ACC112 (cell line): ENCODE results near the gene LTBP2.

Experiments
- H2AFZ ChIP-seq: fragments of 200-600 bp; sonication (generic); one replicate; pipeline ENCODE4 v1.6.0; 2017; ENCODE audit warnings: antibody characterized with exemption, low read length; ENCODE audit not compliant: unreplicated experiment
- H3K27ac ChIP-seq: fragments of 200-600 bp; sonication (generic); 2 replicates; pipeline ENCODE4 v1.5.1; 2014; ENCODE audit warnings: low read depth, mild to moderate bottlenecking, antibody characterized with exemption, low read length, moderate library complexity
- H3K27me3 ChIP-seq: fragments of 200-600 bp; sonication (generic); 2 replicates; pipeline ENCODE4 v1.6.1; 2014; ENCODE audit warnings: mild to moderate bottlenecking, antibody characterized with exemption, low read length, moderate library complexity, mixed read lengths; ENCODE audit not compliant: insufficient read depth
- H3K36me3 ChIP-seq: fragments of 200-600 bp; sonication (generic); 2 replicates; pipeline ENCODE4 v1.6.1; 2016; ENCODE audit warnings: mild to moderate bottlenecking, antibody characterized with exemption, low read length, moderate library complexity, mixed read lengths; ENCODE audit not compliant: insufficient read depth
- H3K4me1 ChIP-seq: fragments of 200-600 bp; sonication (generic); one replicate; pipeline ENCODE4 v1.6.1; 2016; ENCODE audit warnings: low read length, mixed read lengths; ENCODE audit not compliant: insufficient read depth, unreplicated experiment, control insufficient read depth
- H3K4me3 ChIP-seq: fragments of 200-600 bp; sonication (generic); 2 replicates; pipeline ENCODE4 v1.5.1; 2014; ENCODE audit warnings: mild to moderate bottlenecking, low read depth, low read length
- H3K79me2 ChIP-seq: fragments of 200-600 bp; sonication (generic); one replicate; pipeline ENCODE4 v1.6.0; 2016; ENCODE audit warnings: low read length; ENCODE audit not compliant: control insufficient read depth, unreplicated experiment, insufficient read depth

LTBP2 gene

GRCh38 chr14:74551431-74552371 lies 60.3 kb downstream of the LTBP2 start:
- H3K36me3 ChIP-seq, result no peaks in the 10 kb centered on the region
- H3K27ac ChIP-seq, result no peak overlapping the region
- H3K27me3 ChIP-seq, result no peaks in the 10 kb centered on the region
- no peaks in the 10 kb centered on the region for H3K79me2 ChIP-seq
- no peaks in the 10 kb centered on the region for H3K4me1 ChIP-seq
- no peak overlapping the region for H3K4me3 ChIP-seq
- no peak overlapping the region for H2AFZ ChIP-seq

- no peaks in the 10 kb centered on the region for H3K79me2 ChIP-seq
- no peaks in the 10 kb centered on the region for H3K4me1 ChIP-seq
- no peak overlapping the region for H2AFZ ChIP-seq
- H3K27ac ChIP-seq, result no peak overlapping the region
- H3K4me3 ChIP-seq, result no peak overlapping the region
- H3K36me3 ChIP-seq, result no peaks in the 10 kb centered on the region
- no peaks in the 10 kb centered on the region for H3K27me3 ChIP-seq
Measured at GRCh38 chr14:74551001-74551400, 61.0 kb downstream of the LTBP2 start.

GRCh38 chr14:74550071-74550470 lies 62.0 kb downstream of the LTBP2 start:
- H2AFZ ChIP-seq, result no peak overlapping the region
- no peaks in the 10 kb centered on the region for H3K36me3 ChIP-seq
- no peaks in the 10 kb centered on the region for H3K27me3 ChIP-seq
- H3K4me3 ChIP-seq, result no peak overlapping the region
- H3K27ac ChIP-seq, result no peak overlapping the region
- no peaks in the 10 kb centered on the region for H3K79me2 ChIP-seq
- no peaks in the 10 kb centered on the region for H3K4me1 ChIP-seq

GRCh38 chr14:74549588-74549987 lies 62.4 kb downstream of the LTBP2 start:
- no peaks in the 10 kb centered on the region for H3K36me3 ChIP-seq
- H3K4me1 ChIP-seq, result no peaks in the 10 kb centered on the region
- H3K27me3 ChIP-seq, result no peaks in the 10 kb centered on the region
- H3K4me3 ChIP-seq, result no peak overlapping the region
- H2AFZ ChIP-seq, result no peak overlapping the region
- no peak overlapping the region for H3K27ac ChIP-seq
- no peaks in the 10 kb centered on the region for H3K79me2 ChIP-seq

- Histone ChIP-seq H3K4me1 (no peaks in the 10 kb centered on the region), H3K4me3 (no peak overlapping the region), H2AFZ (no peak overlapping the region), H3K79me2 (no peaks in the 10 kb centered on the region), H3K27ac (no peak overlapping the region), H3K36me3 (no peaks in the 10 kb centered on the region), H3K27me3 (no peaks in the 10 kb centered on the region)
Measured at GRCh38 chr14:74548881-74549280, 63.2 kb downstream of the LTBP2 start.

- Histone ChIP-seq H3K27ac (no peak overlapping the region), H3K79me2 (no peaks in the 10 kb centered on the region), H2AFZ (no peak overlapping the region), H3K27me3 (no peaks in the 10 kb centered on the region), H3K4me1 (no peaks in the 10 kb centered on the region), H3K36me3 (no peaks in the 10 kb centered on the region), H3K4me3 (no peak overlapping the region)
Measured at GRCh38 chr14:74547331-74547927, 64.6 kb downstream of the LTBP2 start.

GRCh38 chr14:74546416-74546815 lies 65.6 kb downstream of the LTBP2 start:
- H3K79me2 ChIP-seq, result no peaks in the 10 kb centered on the region
- no peak overlapping the region for H3K4me3 ChIP-seq
- no peaks in the 10 kb centered on the region for H3K4me1 ChIP-seq
- H3K27me3 ChIP-seq, result no peaks in the 10 kb centered on the region
- no peaks in the 10 kb centered on the region for H3K36me3 ChIP-seq
- no peak overlapping the region for H2AFZ ChIP-seq
- H3K27ac ChIP-seq, result no peak overlapping the region

GRCh38 chr14:74545386-74545785 lies 66.7 kb downstream of the LTBP2 start:
- Histone ChIP-seq H3K27ac (no peak overlapping the region), H3K27me3 (no peaks in the 10 kb centered on the region)

GRCh38 chr14:74543771-74544438 lies 68.1 kb downstream of the LTBP2 start:
- no peak overlapping the region for H3K4me3 ChIP-seq
- no peaks in the 10 kb centered on the region for H3K79me2 ChIP-seq
- no peaks in the 10 kb centered on the region for H3K36me3 ChIP-seq
- H2AFZ ChIP-seq, result no peak overlapping the region
- H3K4me1 ChIP-seq, result no peaks in the 10 kb centered on the region
- no peak overlapping the region for H3K27ac ChIP-seq
- H3K27me3 ChIP-seq, result no peaks in the 10 kb centered on the region

More at GRCh38 chr14:74545386-74545785, 66.7 kb downstream of the LTBP2 start:
- no peaks in the 10 kb centered on the region for H3K36me3 ChIP-seq
- no peak overlapping the region for H2AFZ ChIP-seq
- H3K79me2 ChIP-seq, result no peaks in the 10 kb centered on the region
- no peaks in the 10 kb centered on the region for H3K4me1 ChIP-seq
- H3K4me3 ChIP-seq, result no peak overlapping the region

- H2AFZ ChIP-seq, result no peak overlapping the region
- H3K4me3 ChIP-seq, result no peak overlapping the region
- no peaks in the 10 kb centered on the region for H3K27me3 ChIP-seq
- H3K36me3 ChIP-seq, result no peaks in the 10 kb centered on the region
- no peak overlapping the region for H3K27ac ChIP-seq
- H3K4me1 ChIP-seq, result no peaks in the 10 kb centered on the region
- no peaks in the 10 kb centered on the region for H3K79me2 ChIP-seq
Measured at GRCh38 chr14:74542056-74542685, 69.9 kb downstream of the LTBP2 start.
